C4-2B (cell line): ENCODE results near the gene MOB3A.

ENCODE experiments used
- H3K27ac ChIP-seq: fragments of 450-650 bp; 2 replicates; pipeline ENCODE4 v1.5.1; 2017
- ZFX ChIP-seq: fragments of 450-650 bp; IDR thresholded peaks from 2 replicates; pipeline ENCODE4 v1.6.1; 2017
- TF ChIP-seq, protein P1 (sequence below): fragments of 450-650 bp; conservative IDR thresholded peaks from 2 replicates; pipeline ENCODE4 v1.5.1; 2017; ENCODE audit warnings: mild to moderate bottlenecking

The MOB3A gene

DNA sequence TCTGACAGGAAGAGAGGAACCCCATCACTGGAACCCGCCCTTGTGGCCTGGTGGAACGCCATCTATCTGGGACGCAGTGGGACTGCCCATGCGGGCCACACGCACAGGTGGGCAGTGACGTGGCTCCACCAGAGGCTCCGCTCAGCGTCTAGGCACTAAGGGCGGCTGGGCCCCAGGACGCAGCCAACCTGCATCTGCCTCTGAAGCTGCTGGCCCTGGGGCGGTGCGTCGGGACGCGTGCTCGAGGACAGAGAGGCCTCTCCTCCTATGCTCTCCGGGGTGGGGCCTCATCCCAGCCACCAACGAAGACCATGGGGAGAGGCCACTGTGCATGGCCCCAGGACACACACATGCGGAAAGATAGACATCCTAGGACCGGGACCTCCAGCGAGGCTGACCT lies 18.7 kb upstream of the MOB3A start:
- no peak overlapping the region for H3K27ac ChIP-seq
- TF ChIP-seq ZFX: no peak
- TF ChIP-seq, protein P1, sequence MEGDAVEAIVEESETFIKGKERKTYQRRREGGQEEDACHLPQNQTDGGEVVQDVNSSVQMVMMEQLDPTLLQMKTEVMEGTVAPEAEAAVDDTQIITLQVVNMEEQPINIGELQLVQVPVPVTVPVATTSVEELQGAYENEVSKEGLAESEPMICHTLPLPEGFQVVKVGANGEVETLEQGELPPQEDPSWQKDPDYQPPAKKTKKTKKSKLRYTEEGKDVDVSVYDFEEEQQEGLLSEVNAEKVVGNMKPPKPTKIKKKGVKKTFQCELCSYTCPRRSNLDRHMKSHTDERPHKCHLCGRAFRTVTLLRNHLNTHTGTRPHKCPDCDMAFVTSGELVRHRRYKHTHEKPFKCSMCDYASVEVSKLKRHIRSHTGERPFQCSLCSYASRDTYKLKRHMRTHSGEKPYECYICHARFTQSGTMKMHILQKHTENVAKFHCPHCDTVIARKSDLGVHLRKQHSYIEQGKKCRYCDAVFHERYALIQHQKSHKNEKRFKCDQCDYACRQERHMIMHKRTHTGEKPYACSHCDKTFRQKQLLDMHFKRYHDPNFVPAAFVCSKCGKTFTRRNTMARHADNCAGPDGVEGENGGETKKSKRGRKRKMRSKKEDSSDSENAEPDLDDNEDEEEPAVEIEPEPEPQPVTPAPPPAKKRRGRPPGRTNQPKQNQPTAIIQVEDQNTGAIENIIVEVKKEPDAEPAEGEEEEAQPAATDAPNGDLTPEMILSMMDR: no peak

GRCh38 chr19:2114218-2114617 lies 18.1 kb upstream of the MOB3A start:
- no peak for TF ChIP-seq ZFX
- TF ChIP-seq, protein P1: no peak
- no peak overlapping the region for H3K27ac ChIP-seq

DNA sequence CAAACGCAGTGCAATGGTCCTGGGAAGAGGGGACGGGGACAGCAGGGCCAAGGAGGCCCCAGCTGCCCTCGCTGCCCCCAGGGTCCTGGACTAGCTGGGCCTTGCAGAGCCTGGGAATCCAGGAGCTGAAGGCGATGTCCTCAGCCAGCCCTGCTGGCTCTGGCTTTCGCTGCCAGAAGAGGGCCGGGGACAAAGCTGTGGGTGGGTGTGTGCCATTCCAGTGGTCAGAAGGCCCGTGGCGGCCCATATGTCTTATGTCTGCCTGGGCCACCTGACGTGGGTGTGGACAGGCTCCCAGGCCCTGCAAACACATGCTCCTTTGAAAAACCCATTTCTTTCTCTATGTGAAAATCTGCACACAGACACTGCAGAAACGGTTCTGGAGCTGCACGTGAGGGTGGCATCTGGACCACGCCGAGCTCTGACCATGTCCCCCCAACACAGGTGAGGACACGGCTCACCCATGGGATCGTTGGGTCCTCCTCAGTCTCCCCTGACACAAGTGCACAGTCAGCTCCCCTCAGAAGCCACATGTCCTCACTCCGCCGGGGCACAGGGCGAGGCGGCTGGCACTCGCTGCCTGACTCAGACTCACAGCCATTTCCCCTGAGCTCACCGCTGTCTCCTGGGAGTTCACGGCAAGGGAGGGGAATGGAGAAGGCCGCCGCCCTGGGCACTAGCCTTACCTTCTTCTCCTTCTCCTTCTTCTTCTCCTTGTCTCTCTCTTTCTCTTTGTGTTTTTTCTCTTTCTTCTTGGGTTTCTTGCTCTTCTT lies 17.5 kb upstream of the MOB3A start:
- TF ChIP-seq, protein P1: no peak
- TF ChIP-seq ZFX: no peak
- no peak overlapping the region for H3K27ac ChIP-seq

DNA sequence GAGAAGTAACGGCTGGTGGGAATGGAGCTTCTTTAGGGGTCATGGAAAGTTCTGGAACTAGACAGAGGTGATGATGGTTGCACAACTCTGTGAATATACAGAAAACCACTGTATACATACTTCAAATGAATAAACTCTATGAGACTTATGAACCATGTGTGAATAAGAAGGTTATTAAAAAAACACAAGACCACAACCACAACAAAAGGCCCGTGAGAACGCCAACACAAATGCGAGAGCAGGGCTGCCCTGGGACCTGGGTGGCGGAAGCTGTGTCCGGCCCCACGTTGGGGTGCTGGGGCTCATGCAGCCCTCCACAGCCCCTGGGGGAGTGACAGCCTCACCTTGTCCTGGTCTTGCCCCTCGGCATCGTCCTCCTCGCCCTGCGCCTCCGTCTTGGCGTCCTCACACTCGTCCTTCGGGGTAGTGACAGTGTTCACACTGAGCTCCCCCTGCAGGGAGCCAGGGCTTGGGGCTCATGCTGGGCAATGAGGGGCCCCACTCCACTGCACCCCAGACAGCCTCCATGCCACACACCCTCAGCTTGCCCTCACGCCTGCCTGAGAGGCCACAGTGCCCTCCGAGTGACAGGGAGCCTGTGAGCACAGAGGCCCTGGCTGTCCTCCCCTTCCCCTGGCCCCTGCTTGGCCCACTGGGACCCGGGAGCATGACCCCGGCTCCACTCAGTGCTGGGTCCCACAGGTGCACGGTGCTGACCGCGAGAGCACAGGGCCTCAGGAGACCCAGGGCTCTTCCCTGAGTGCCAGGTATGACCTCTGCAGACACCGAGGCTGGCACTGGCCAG lies 16.6 kb upstream of the MOB3A start:
- H3K27ac ChIP-seq: no peak overlapping the region
- TF ChIP-seq, protein P1: no peak
- TF ChIP-seq ZFX: no peak

DNA sequence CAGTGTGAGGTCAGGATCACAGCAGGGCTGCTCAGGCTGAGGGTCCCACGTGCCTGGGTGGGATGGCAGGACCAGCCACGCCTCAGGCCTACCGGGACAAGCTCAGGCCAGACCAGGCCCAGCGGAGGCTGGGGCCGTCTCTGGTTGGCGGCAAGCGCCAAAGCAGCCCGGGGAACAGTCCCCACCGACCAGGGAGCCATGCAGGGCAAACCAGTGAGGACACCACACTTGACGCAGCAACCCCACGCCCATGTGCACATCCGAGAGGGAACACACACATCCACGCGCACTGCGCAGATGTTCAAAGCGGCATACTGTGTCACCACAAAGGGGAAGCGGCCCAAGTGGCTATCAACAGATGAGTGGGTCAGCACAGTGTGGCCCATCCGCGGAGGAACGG lies 15.8 kb upstream of the MOB3A start:
- no peak for TF ChIP-seq ZFX
- TF ChIP-seq, protein P1: no peak
- H3K27ac ChIP-seq: no peak overlapping the region

DNA sequence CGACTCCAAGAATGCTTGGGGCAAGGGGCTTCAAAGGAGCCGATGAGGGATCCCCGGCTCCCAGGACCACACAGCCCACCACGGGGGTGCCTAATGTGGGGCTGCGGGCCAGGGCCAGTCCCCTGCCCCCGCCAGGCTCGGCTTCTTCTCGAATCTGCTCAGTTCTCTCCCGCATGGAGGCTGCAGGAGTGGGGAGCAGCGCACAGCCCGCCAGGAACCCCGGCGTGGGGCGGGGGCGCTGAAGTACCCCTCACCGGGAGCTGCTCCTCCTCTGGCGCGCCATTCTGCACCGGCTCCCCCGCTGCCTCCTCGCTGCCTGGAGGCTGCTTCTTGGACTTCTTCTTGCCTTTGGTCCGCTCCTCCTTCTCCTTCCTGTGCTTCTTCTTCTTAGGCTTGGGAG lies 15.3 kb upstream of the MOB3A start:
- H3K27ac ChIP-seq: no peak overlapping the region
- TF ChIP-seq ZFX: no peak
- TF ChIP-seq, protein P1: no peak

DNA sequence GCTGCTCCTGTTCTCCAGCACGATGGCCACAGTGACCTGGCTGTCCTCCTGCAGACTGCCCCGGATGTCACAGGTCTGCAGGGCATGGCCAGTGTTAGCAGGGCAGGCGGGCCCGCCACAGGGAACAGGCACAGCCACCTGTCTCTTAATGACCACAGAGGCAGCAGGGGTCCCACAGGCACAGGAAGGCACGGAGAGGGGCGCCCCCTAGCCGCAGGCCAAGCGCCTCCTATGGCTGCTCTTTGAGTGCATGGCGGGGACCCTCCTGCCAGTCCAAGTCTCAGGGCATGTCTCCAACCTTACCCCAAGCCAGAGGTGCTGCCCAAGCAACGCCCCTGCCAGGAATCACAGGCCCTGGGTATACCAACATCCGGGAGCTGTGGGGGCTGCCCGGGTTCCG lies 14.7 kb upstream of the MOB3A start:
- no peak overlapping the region for H3K27ac ChIP-seq
- TF ChIP-seq ZFX: no peak
- TF ChIP-seq, protein P1: no peak
